HepG2 (cell line): ENCODE data around the gene ZNF524. TPM values are rescaled to one million over a fixed set of nuclear protein-coding genes. Genes with fewer than 3 reads are reported as not detected.

ENCODE experiments used
- EEA1 ChIP-seq: sonication (generic); formaldehyde crosslinking; IDR thresholded peaks from 2 replicates; pipeline ENCODE4 v1.5.1; 2020; ENCODE audit warnings: mild to moderate bottlenecking, missing genetic modification reagents, borderline replicate concordance
- GABPA ChIP-seq, 2 experiments: IDR thresholded peaks; 2 replicates each; pipeline ENCODE4 v1.6.1; 2011 to 2016; ENCODE audit warnings: low read depth in 2 of 2, low read length in 1 of 2, missing biosample characterization in 1 of 2, missing genetic modification characterization in 1 of 2
- GMEB1 ChIP-seq: sonication (generic); formaldehyde crosslinking; IDR thresholded peaks from 2 replicates; pipeline ENCODE4 v1.5.1; 2020; ENCODE audit warnings: missing genetic modification reagents, mild to moderate bottlenecking, borderline replicate concordance
- JARID2 ChIP-seq: sonication (generic); formaldehyde crosslinking; IDR thresholded peaks from 2 replicates; pipeline ENCODE4 v1.8.1; 2023; ENCODE audit warnings: missing genetic modification reagents, inconsistent platforms; ENCODE audit not compliant: insufficient replicate concordance
- KDM1A ChIP-seq: IDR thresholded peaks from 2 replicates; pipeline ENCODE4 v1.6.1; 2016; ENCODE audit warnings: missing compliant biosample characterization
- KDM5A ChIP-seq: fragments of 200-600 bp; sonication (generic); IDR thresholded peaks from 2 replicates; pipeline ENCODE4 v1.7.0; 2018; ENCODE audit warnings: antibody characterized with exemption, mild to moderate bottlenecking, low read length, borderline replicate concordance
- MYC ChIP-seq: sonication (generic); formaldehyde crosslinking; IDR thresholded peaks from 2 replicates; pipeline ENCODE4 v1.9.0; 2021; ENCODE audit warnings: missing genetic modification reagents, borderline replicate concordance
- SMC3 ChIP-seq: IDR thresholded peaks from 2 replicates; pipeline ENCODE4 v1.6.1; 2011; ENCODE audit warnings: low read length, improper control_type of control experiment
- ZFY ChIP-seq: sonication (generic); formaldehyde crosslinking; IDR thresholded peaks from 2 replicates; pipeline ENCODE4 v1.4.0; 2020; ENCODE audit warnings: missing genetic modification reagents
- ZNF407 ChIP-seq: sonication (generic); formaldehyde crosslinking; IDR thresholded peaks from one replicate; pipeline ENCODE4 v1.5.1; 2020; ENCODE audit warnings: mild to moderate bottlenecking, missing genetic modification reagents; ENCODE audit errors: not compliant biosample characterization
- ZNF605 ChIP-seq: sonication (generic); formaldehyde crosslinking; IDR thresholded peaks from 2 replicates; pipeline ENCODE4 v1.8.0; 2022; ENCODE audit warnings: mild to moderate bottlenecking, missing genetic modification reagents
- ZNF883 ChIP-seq: sonication (generic); formaldehyde crosslinking; IDR thresholded peaks from 2 replicates; pipeline ENCODE4 v1.5.1; 2020; ENCODE audit warnings: mild to moderate bottlenecking, missing genetic modification reagents; ENCODE audit errors: not compliant biosample characterization
- polyA plus RNA-seq, 8 experiments: library from polyadenylated mRNA; depleted of rRNA in 3 of 8; stranded (reverse) in 7 of 8; unstranded in 1 of 8; fragments of >200 nt; fragmentation: Illumina TruSeq in 4 of 8; extraction: Trizol in 4 of 8; gene quantifications; 2 replicates each; pipeline versions ENCODE4 v1.2.1 to v1.2.3, GENCODE V29; 2011 to 2016; ENCODE audit warnings: low read depth in 4 of 8, missing spikeins in 1 of 8, mixed read lengths in 1 of 8; ENCODE audit not compliant: insufficient read depth in 1 of 8
- total RNA-seq, 5 experiments: library from RNA; depleted of rRNA; stranded (reverse); fragments of >200 nt; fragmentation: Illumina TruSeq; extraction: Trizol; gene quantifications; 2 replicates each; pipeline ENCODE4 v1.2.3, GENCODE V29; 2016; ENCODE audit warnings: low read depth in 1 of 5
- TF ChIP-seq, protein P1 (sequence below): sonication (generic); formaldehyde crosslinking; IDR thresholded peaks from 2 replicates; pipeline ENCODE4 v1.5.0; 2020; ENCODE audit warnings: mild to moderate bottlenecking, missing genetic modification reagents, borderline replicate concordance

Gene ZNF524
- total and polyA plus RNA-seq, 2 of the 13 experiments (the other 11 are each of a cell fraction or from before 2014, with no cell fraction given), result 3.2 to 4.6 TPM

DNA sequence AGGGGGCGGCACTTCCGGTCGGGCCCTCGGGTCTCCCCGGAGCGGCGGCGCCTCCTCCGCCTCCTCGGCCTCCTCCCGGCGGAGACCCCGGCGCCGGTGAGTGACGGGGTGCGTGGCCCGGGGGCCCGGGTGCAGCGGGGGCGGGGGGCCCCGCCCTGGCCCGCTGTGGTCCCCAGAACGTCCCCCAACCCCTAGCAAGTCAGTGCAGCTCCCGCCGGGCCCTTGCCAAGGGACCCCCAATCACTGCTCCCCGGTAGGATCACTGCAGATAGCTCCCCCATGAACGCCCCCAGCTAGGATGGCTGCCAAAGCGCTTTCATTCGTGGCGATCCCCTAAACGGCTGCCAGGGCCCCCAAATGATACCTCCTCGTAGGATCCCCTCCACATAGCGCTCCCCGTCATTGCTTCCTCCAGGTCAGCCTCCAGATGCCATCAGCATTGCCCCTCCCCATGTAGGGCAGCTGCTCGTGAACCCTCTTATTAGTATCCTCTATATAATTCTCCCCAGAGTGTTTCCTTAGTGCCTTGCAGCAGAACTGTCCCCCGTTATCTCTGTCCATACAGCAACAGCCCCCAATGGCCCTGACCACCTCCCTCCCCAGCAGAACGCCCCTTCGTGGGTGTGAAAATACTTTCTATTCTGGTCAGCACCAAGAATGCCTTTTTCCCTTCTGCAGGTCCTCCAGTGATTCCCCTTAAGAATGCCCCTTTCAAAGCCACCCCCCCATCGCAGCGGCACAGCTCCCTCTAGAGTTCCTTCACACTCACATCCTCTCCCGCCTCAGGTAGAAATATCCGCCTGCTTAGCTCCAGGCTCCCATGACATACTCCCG, 5.8 kb downstream of the ZNF524 start, which contains the start of gene ZNF865 (continued):
- no peak for TF ChIP-seq JARID2
- 0 out of 2 replicates have a peak, but pooled peaks have one; percentile 4 for TF ChIP-seq MYC (CRISPR knock-in tag)
- TF ChIP-seq EEA1 (CRISPR knock-in tag), result peak; percentile 25; the same call in 1 of the 2 replicates
- TF ChIP-seq, protein P1, sequence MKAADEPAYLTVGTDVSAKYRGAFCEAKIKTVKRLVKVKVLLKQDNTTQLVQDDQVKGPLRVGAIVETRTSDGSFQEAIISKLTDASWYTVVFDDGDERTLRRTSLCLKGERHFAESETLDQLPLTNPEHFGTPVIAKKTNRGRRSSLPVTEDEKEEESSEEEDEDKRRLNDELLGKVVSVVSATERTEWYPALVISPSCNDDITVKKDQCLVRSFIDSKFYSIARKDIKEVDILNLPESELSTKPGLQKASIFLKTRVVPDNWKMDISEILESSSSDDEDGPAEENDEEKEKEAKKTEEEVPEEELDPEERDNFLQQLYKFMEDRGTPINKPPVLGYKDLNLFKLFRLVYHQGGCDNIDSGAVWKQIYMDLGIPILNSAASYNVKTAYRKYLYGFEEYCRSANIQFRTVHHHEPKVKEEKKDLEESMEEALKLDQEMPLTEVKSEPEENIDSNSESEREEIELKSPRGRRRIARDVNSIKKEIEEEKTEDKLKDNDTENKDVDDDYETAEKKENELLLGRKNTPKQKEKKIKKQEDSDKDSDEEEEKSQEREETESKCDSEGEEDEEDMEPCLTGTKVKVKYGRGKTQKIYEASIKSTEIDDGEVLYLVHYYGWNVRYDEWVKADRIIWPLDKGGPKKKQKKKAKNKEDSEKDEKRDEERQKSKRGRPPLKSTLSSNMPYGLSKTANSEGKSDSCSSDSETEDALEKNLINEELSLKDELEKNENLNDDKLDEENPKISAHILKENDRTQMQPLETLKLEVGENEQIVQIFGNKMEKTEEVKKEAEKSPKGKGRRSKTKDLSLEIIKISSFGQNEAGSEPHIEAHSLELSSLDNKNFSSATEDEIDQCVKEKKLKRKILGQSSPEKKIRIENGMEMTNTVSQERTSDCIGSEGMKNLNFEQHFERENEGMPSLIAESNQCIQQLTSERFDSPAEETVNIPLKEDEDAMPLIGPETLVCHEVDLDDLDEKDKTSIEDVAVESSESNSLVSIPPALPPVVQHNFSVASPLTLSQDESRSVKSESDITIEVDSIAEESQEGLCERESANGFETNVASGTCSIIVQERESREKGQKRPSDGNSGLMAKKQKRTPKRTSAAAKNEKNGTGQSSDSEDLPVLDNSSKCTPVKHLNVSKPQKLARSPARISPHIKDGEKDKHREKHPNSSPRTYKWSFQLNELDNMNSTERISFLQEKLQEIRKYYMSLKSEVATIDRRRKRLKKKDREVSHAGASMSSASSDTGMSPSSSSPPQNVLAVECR, result 0 out of 2 replicates have a peak, but pooled peaks have one; percentile 10
- no peak for TF ChIP-seq GMEB1
- TF ChIP-seq KDM5A, result peak; percentile 42; the same call in 1 of the 2 replicates
- TF ChIP-seq SMC3, result peak; percentile 75
- TF ChIP-seq GABPA (IDR thresholded peaks at IDR 0.05; ENCODE audit: low read depth, low read length), result no peak
- TF ChIP-seq GABPA (CRISPR knock-in tag; IDR thresholded peaks at IDR 0.05; ENCODE audit: low read depth), result peak; percentile 57
- TF ChIP-seq ZFY (CRISPR knock-in tag), result peak; percentile 59
- TF ChIP-seq KDM1A (CRISPR knock-in tag), result no peak
- TF ChIP-seq ZNF407 (CRISPR knock-in tag), result no peak
- TF ChIP-seq ZNF605 (CRISPR knock-in tag), result peak; percentile 67; the same call in 1 of the 2 replicates
- TF ChIP-seq ZNF883, result peak; percentile 45
